B cell (primary cell): Measurements from ENCODE around the gene ZDHHC19. TPM values are rescaled to one million over a fixed set of nuclear protein-coding genes. Genes with fewer than 3 reads are reported as not detected.
"Not testable (repeated sequence)": the region's sequence is repeated elsewhere in the genome, so short reads cannot be mapped to it uniquely, and the experiment has no call there.

Experiments used
- ATAC-seq: fragments of 200-7000 bp; cut with Tn5 transposase; one replicate; pipeline ENCODE4 v1.10.0; 2021; ENCODE audit warnings: low read depth, mild to moderate bottlenecking, moderate number of reproducible peaks, moderate library complexity
- CTCF ChIA-PET: fragments of 350-600 bp; sonication (Branson Sonifier 250); formaldehyde crosslinking; loops from one replicate; lab custom pipeline; 2021; ENCODE audit warnings: antibody characterized with exemption, inconsistent platforms; lab: Charles Lee
- POLR2A ChIA-PET: fragments of 350-600 bp; sonication (Branson Sonifier 250); formaldehyde crosslinking; loops from one replicate; lab custom pipeline; 2021; ENCODE audit warnings: antibody characterized with exemption; lab: Charles Lee
- DNase-seq: peaks from one replicate; pipeline ENCODE4 v3.0.0; 2013
- H2AFZ ChIP-seq: 2 replicates; pipeline ENCODE4 v1.6.1; 2012; ENCODE audit warnings: mild to moderate bottlenecking, low read depth, low read length; ENCODE audit not compliant: insufficient read depth, poor library complexity, severe bottlenecking
- H3K27ac ChIP-seq, 2 donors: 1 replicate in 1 of 2; 2 replicates in 1 of 2; pipeline ENCODE4 v1.5.1; 2012 to 2013; ENCODE audit warnings: low read length in 2 of 2, mild to moderate bottlenecking in 2 of 2, moderate library complexity in 1 of 2
- H3K27me3 ChIP-seq, 4 experiments: fragments of 200-600 bp in 1 of 4; sonication (generic) in 1 of 4; replicated peaks in 1 of 4; 1 replicate in 2 of 4; 2 replicates in 2 of 4; pipeline versions ENCODE4 v1.6.1 to v1.7.0; 2013 to 2016; ENCODE audit warnings: low read length in 3 of 4, mild to moderate bottlenecking in 2 of 4, mixed read lengths in 1 of 4, moderate library complexity in 1 of 4; ENCODE audit not compliant: insufficient read depth in 4 of 4, control insufficient read depth in 3 of 4; ENCODE audit errors: control extremely low read depth in 1 of 4
- H3K36me3 ChIP-seq, 2 experiments: replicated peaks in 1 of 2; 1 replicate in 1 of 2; 2 replicates in 1 of 2; pipeline versions ENCODE4 v1.6.1 to v1.7.1; 2013; ENCODE audit warnings: low read length in 1 of 2; ENCODE audit not compliant: insufficient read depth in 2 of 2, control insufficient read depth in 1 of 2; ENCODE audit errors: control extremely low read depth in 1 of 2, extremely low read depth in 1 of 2
- H3K4me1 ChIP-seq, 2 donors: fragments of 200-600 bp in 1 of 2; sonication (generic) in 1 of 2; 1 replicate in 1 of 2; 2 replicates in 1 of 2; pipeline versions ENCODE4 v1.5.1 to v1.6.1; 2013 to 2017; ENCODE audit warnings: low read length in 2 of 2; ENCODE audit not compliant: control insufficient read depth in 2 of 2, insufficient read depth in 2 of 2
- H3K4me2 ChIP-seq: replicated peaks from 2 replicates; pipeline ENCODE3; 2012; ENCODE audit warnings: mild to moderate bottlenecking, low read depth, low read length; ENCODE audit not compliant: poor library complexity, severe bottlenecking
- H3K4me3 ChIP-seq, 5 experiments: fragments of 200-600 bp in 1 of 5; sonication (generic) in 1 of 5; 1 replicate in 3 of 5; 2 replicates in 2 of 5; pipeline versions ENCODE4 v1.5.1 to v1.7.0; 2011 to 2016; ENCODE audit warnings: low read length in 4 of 5, mild to moderate bottlenecking in 4 of 5, low read depth in 2 of 5, control low read depth in 1 of 5, moderate library complexity in 1 of 5; ENCODE audit not compliant: insufficient read depth in 1 of 5; ENCODE audit errors: control extremely low read depth in 1 of 5, extremely low read depth in 1 of 5
- H3K79me2 ChIP-seq: fragments of 200-600 bp; sonication (generic); one replicate; pipeline ENCODE4 v1.6.0; 2016; ENCODE audit warnings: low read length; ENCODE audit not compliant: control insufficient read depth, insufficient read depth
- H3K9ac ChIP-seq: fragments of 200-600 bp; sonication (generic); 2 replicates; pipeline ENCODE4 v1.6.1; 2017; ENCODE audit warnings: mild to moderate bottlenecking, low read length, moderate library complexity
- H3K9me3 ChIP-seq, 3 donors: one replicate each; pipeline versions ENCODE4 v1.6.1 to v1.7.1; 2013; ENCODE audit warnings: low read length in 2 of 3; ENCODE audit not compliant: control insufficient read depth in 2 of 3, insufficient read depth in 1 of 3; ENCODE audit errors: control extremely low read depth in 1 of 3
- H4K20me1 ChIP-seq: 2 replicates; pipeline ENCODE4 v1.6.0; 2012; ENCODE audit warnings: mild to moderate bottlenecking, low read length; ENCODE audit not compliant: insufficient read depth, control insufficient read depth, poor library complexity, severe bottlenecking
- H3K27ac Mint-ChIP-seq: one replicate; pipeline ENCODE4 v1.8.0; 2021; ENCODE audit warnings: mixed read lengths
- H3K27me3 Mint-ChIP-seq: one replicate; pipeline ENCODE4 v1.8.0; 2021; ENCODE audit warnings: mixed read lengths
- H3K4me1 Mint-ChIP-seq: one replicate; pipeline ENCODE4 v1.8.0; 2021; ENCODE audit warnings: mixed read lengths
- H3K4me3 Mint-ChIP-seq: one replicate; pipeline ENCODE4 v1.8.0; 2021; ENCODE audit warnings: mixed read lengths
- H3K9me3 Mint-ChIP-seq: one replicate; pipeline ENCODE4 v1.8.0; 2022; ENCODE audit warnings: mixed read lengths; ENCODE audit not compliant: insufficient read depth
- EZH2 ChIP-seq: IDR thresholded peaks from 2 replicates; pipeline ENCODE4 v1.6.1; 2012; ENCODE audit warnings: borderline replicate concordance, low read depth, mild to moderate bottlenecking, moderate library complexity, low read length; ENCODE audit not compliant: insufficient read depth, poor library complexity, severe bottlenecking
- WGBS: methylation state at CpG from one replicate; pipeline ENCODE4 v1.1.5; 2013; ENCODE audit warnings: missing lambda C conversion rate; ENCODE audit not compliant: insufficient coverage; 5-methylcytosine and 5-hydroxymethylcytosine counted together
- intact Hi-C: fragments of 100-400 bp; cut with micrococcal nuclease; formaldehyde crosslinking; loops from one replicate; pipeline ENCODE4 v1.10.0; 2022
- polyA plus RNA-seq: library from polyadenylated mRNA; depleted of rRNA; stranded (reverse); fragments of >200 nt; gene quantifications from 2 replicates; pipeline ENCODE4 v1.2.3, GENCODE V29; 2012
- total RNA-seq, 2 donors: library from RNA; stranded (reverse); fragments of 120-200 nt in 1 of 2; gene quantifications; 1 replicate in 1 of 2; 2 replicates in 1 of 2; pipeline versions ENCODE4 v1.2.3 to v1.2.4, GENCODE V29; 2013 to 2022
- TF ChIP-seq, protein P1 (sequence below): fragments of 200-600 bp; IDR thresholded peaks from one replicate; pipeline ENCODE4 v1.8.0; 2022; ENCODE audit warnings: antibody characterized with exemption, mild to moderate bottlenecking

Gene ZDHHC19
- total and polyA plus RNA-seq, 2 donors (not counting 1 experiment from before 2014, with no cell fraction given): 0.91 to 6.0 TPM

DNA sequence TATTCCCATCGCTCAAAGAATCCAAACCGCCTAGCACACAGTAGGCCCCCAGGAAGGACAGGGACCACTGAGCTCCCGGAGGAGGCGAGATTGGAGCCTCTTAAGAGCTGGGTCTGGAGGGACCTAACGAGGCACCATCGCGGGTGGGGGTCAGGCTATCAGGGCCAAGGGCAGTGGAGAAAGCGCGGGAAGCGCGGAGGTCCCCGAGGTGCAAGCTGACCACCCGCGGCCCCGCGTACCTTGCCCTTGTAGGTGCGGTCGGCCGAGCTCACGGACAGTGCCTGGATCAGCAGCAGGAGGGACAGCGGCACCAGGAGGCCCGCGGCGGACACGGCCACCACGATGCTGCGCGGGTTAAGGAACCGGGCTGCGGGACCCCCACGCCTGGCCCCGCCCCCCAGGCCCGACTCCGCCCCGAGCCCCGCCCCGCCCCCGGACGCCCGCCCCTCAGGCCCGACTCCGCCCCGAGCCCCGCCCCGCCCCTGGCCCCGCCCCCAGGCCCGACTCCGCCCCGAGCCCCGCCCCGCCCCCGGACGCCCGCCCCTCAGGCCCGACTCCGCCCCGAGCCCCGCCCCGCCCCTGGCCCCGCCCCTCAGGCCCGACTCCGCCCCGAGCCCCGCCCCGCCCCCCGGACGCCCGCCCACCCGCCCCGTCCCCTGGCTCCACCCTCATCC is 3.9 kb downstream of the ZDHHC19 start:
- peak overlapping the region; percentile 61 for H2AFZ ChIP-seq

GRCh38 chr3:196205442-196206205 is 5.6 kb downstream of the ZDHHC19 start:
- H3K4me3 Mint-ChIP-seq: peak overlapping the region; percentile 10
- ChIA-PET POLR2A (interaction anchor here (0.6 kb wide), 1 partner anchor 7 kb away, joined by 7 read pairs; no protein-coding TSS in a partner anchor), CTCF (interaction anchor here (1.0 to 2.2 kb wide), 2 partner anchors 9 to 132 kb away, joined by 4 to 12 read pairs; no protein-coding TSS in a partner anchor)
- DNase-seq, H3K27me3 ChIP-seq, ATAC-seq, H3K27me3 Mint-ChIP-seq, H2AFZ ChIP-seq, H3K9me3 Mint-ChIP-seq, H3K4me3 ChIP-seq, H3K27ac ChIP-seq, H3K9ac ChIP-seq, intact Hi-C loops, H3K4me2 ChIP-seq, H3K36me3 ChIP-seq, H4K20me1 ChIP-seq, H3K79me2 ChIP-seq: not testable (repeated sequence)
- peaks cover 42% of the 10 kb centered on the region for H3K4me1 Mint-ChIP-seq
- Histone ChIP-seq H3K9me3 (peaks cover 0 to 14% (median 0%) of the 10 kb centered on the region in 3 donors), H3K4me1 (peaks cover 26 to 43% of the 10 kb centered on the region in 2 donors)
- peak overlapping the region; percentile 11 for H3K27ac Mint-ChIP-seq
- 94% methylated on average over 6 of the region's 9 CpGs for WGBS

More for the DNA sequence above, 3.9 kb downstream of the ZDHHC19 start:
- peak overlapping the region; percentile 75 for H3K27ac Mint-ChIP-seq
- Histone ChIP-seq H3K27me3 (peaks cover 0 to 2% (median 0%) of the 10 kb centered on the region in 4 experiments), H3K9me3 (peaks cover 0 to 14% (median 0%) of the 10 kb centered on the region in 3 donors), H3K4me3 (peak overlapping the region in 4 of 5 experiments; percentile 40 to 92 (median 60)), H3K9ac (peak overlapping the region; percentile 79), H3K27ac (no peak overlapping the region), H4K20me1 (no peaks in the 10 kb centered on the region), H3K4me2 (peak overlapping the region; percentile 93), H3K4me1 (peaks cover 26 to 38% of the 10 kb centered on the region in 2 donors), H3K36me3 (no peaks in the 10 kb centered on the region), H3K79me2 (no peaks in the 10 kb centered on the region)
- peaks cover 40% of the 10 kb centered on the region for H3K4me1 Mint-ChIP-seq
- ATAC-seq: peak; percentile 49
- CTCF ChIA-PET: interaction anchor here (0.9 to 2.2 kb wide), 3 partner anchors 10 to 134 kb away, joined by 3 to 12 read pairs (median 3); no protein-coding TSS in a partner anchor
- no peaks in the 10 kb centered on the region for H3K27me3 Mint-ChIP-seq
- WGBS: 24% methylated on average over 35 of the region's 70 CpGs
- no peaks in the 10 kb centered on the region for H3K9me3 Mint-ChIP-seq
- peak overlapping the region; percentile 83 for H3K4me3 Mint-ChIP-seq
- POLR2A ChIA-PET: interaction anchor here (0.6 to 1.2 kb wide), 3 partner anchors 15 to 124 kb away, joined by 3 to 8 read pairs (median 3); no protein-coding TSS in a partner anchor
- DNase-seq: peak; percentile 65
- TF ChIP-seq, protein P1, sequence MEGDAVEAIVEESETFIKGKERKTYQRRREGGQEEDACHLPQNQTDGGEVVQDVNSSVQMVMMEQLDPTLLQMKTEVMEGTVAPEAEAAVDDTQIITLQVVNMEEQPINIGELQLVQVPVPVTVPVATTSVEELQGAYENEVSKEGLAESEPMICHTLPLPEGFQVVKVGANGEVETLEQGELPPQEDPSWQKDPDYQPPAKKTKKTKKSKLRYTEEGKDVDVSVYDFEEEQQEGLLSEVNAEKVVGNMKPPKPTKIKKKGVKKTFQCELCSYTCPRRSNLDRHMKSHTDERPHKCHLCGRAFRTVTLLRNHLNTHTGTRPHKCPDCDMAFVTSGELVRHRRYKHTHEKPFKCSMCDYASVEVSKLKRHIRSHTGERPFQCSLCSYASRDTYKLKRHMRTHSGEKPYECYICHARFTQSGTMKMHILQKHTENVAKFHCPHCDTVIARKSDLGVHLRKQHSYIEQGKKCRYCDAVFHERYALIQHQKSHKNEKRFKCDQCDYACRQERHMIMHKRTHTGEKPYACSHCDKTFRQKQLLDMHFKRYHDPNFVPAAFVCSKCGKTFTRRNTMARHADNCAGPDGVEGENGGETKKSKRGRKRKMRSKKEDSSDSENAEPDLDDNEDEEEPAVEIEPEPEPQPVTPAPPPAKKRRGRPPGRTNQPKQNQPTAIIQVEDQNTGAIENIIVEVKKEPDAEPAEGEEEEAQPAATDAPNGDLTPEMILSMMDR: no peak
- no peak for TF ChIP-seq EZH2
- intact Hi-C loops: no loop called here
